Measurements from ENCODE around the gene PLCB4.

Gene PLCB4

DNA sequence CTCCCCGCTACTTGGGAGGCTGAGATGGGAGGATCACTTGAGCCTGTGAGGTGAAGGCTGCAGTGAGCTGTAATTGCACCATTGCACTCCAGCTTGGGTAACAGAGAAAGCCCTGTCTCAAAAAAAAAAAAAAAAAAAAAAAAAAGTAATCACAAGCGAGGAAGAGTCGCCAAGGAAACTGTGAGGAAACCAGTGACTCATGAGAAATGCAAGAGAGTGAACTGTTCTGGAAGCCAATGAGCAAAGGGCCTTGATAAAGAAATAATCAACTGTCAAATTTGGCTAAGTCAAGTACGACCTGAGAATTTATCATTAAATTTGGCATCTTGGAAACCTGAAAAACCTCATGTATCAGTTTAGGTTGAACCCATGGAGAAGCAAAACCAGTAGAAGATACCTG, 429.4 kb downstream of the PLCB4 start:
- Histone ChIP-seq H3K4me3 (no peak overlapping the region), H3K27me3 (peaks cover 0 to 3% (median 0%) of the 10 kb centered on the region in 11 experiments; a peak in 1 of 22 replicates), H3K4me2 (peak overlapping the region in 2 of 11 experiments; percentile 69 to 81; a peak in 3 of 22 replicates), H3K9me3 (replicated peaks in 1 of 11) (peaks cover 0 to 20% (median 0%) of the 10 kb centered on the region in 11 experiments; a peak in 3 of 22 replicates), H3K4me1 (peaks cover 9 to 35% (median 17%) of the 10 kb centered on the region in 10 experiments; a peak in 18 of 20 replicates), H3K9ac (no peak overlapping the region), H3K36me3 (no peaks in the 10 kb centered on the region), H4K20me1 (no peaks in the 10 kb centered on the region), H3K27ac (no peak overlapping the region)
- TF ChIP-seq Cebpa-rat (IDR thresholded peaks at IDR 0.05), result no peak

DNA sequence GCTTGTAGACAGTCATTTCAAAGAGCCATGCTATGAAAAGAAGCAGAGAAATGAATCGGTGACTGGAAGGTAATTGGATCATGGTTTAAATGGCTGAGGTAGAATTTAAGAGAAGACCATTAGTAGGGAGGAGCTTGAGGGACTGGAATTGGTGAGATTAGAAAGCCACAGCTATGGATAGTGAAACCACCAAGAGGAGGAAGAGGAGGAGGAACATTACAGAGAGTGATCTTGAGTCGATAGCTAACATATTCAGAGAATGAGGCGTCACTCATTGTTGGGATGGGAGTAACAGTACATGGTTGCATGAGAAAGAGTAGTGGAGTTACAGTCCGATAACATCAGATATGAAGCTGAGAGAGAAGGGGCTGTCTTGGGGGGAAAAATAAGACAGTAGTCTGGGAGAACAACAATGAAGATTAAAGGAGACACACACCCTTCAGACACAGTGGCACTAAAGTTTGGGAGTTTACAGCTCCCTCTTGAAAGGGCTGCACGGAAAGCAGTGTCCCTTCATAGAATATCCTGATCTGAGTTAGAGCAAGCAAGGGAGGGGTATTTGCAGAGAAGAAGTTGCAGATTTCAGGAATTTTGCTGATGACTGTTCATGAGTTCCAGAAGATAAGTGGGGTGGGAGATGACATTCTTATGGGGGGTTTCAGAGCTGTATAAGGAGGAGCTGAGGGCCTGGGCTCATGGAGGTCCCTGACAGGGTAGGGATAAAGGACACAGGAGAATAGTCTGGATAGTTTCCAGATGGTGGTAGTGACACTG, 430.4 kb downstream of the PLCB4 start:
- H3K4me2 ChIP-seq, result peak overlapping the region; percentile 6 to 81 (median 50); a peak in 18 of 22 replicates

DNA sequence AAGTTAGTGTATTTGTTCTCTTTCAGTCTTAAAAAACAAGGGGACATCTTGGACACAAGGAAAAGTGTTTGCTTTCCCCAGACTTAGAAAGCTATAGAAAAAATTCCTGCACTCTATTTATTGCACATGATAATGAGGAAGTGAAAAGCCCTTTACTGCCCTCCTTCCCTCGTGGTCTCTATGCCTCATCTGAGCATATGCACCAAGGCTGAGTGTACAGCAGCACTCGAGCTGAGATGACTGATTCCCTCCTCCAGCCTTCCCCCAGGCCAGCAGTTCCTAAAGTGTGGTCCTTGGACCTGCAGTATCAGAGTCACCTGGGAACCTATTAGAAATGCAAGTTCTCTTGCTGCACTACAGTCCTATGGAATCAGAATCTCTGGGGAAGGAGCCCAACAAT, 431.2 kb downstream of the PLCB4 start:
- peaks cover 0 to 16% (median 0%) of the 10 kb centered on the region in 11 experiments; a peak in 3 of 22 replicates for H3K9me3 ChIP-seq (replicated peaks in 1 of 11)
- H4K20me1 ChIP-seq, result no peaks in the 10 kb centered on the region
- H3K27me3 ChIP-seq, result peaks cover 0 to 6% (median 4%) of the 10 kb centered on the region in 11 experiments; a peak in 16 of 22 replicates
- no peaks in the 10 kb centered on the region for H3K36me3 ChIP-seq
- H3K27ac ChIP-seq, result no peak overlapping the region
- H3K9ac ChIP-seq, result no peak overlapping the region
- peaks cover 10 to 45% (median 24%) of the 10 kb centered on the region in 10 experiments; a peak in 18 of 20 replicates for H3K4me1 ChIP-seq
- H3K4me3 ChIP-seq, result no peak overlapping the region
- H3K4me2 ChIP-seq, result peak overlapping the region; percentile 18 to 81 (median 50); a peak in 19 of 22 replicates
- TF ChIP-seq Cebpa-rat (IDR thresholded peaks at IDR 0.05), result no peak

More for the DNA sequence above, 430.4 kb downstream of the PLCB4 start:
- no peak for TF ChIP-seq Cebpa-rat (IDR thresholded peaks at IDR 0.05)
- Histone ChIP-seq H3K4me1 (peaks cover 10 to 45% (median 23%) of the 10 kb centered on the region in 10 experiments; a peak in 18 of 20 replicates), H3K9ac (no peak overlapping the region), H4K20me1 (no peaks in the 10 kb centered on the region), H3K36me3 (no peaks in the 10 kb centered on the region), H3K4me3 (no peak overlapping the region), H3K9me3 (replicated peaks in 1 of 11) (peaks cover 0 to 20% (median 0%) of the 10 kb centered on the region in 11 experiments; a peak in 3 of 22 replicates), H3K27ac (no peak overlapping the region; a peak in 1 of 22 replicates), H3K27me3 (peaks cover 0 to 3% (median 0%) of the 10 kb centered on the region in 11 experiments; a peak in 1 of 22 replicates)

DNA sequence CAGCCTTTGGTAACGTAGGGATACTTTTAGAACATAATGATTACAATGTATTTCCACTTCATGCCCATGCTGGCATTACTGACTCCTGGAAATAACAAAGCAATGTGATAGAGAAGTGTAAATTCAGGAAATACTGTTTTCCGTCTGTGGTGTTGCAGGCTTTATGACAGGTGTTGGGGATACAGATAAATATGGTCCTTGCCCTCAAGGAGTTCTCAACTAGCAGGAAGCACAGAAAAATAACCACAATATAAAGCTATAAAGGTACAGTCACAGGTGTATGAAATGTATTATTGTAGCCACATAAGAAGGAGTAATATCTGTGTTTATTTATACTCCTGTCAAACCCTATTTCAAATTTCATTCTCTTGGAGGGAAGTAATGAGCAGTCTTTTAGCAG, 432.6 kb downstream of the PLCB4 start:
- no peaks in the 10 kb centered on the region for H3K36me3 ChIP-seq
- peaks cover 12 to 45% (median 26%) of the 10 kb centered on the region in 10 experiments; a peak in 18 of 20 replicates for H3K4me1 ChIP-seq
- H3K4me2 ChIP-seq, result no peak overlapping the region; a peak in 1 of 22 replicates
- H3K9ac ChIP-seq, result no peak overlapping the region
- no peak overlapping the region for H3K4me3 ChIP-seq
- H3K27me3 ChIP-seq, result peaks cover 13 to 19% (median 18%) of the 10 kb centered on the region in 11 experiments
- no peak overlapping the region for H3K27ac ChIP-seq
- no peak for TF ChIP-seq Cebpa-rat (IDR thresholded peaks at IDR 0.05)
- no peaks in the 10 kb centered on the region for H4K20me1 ChIP-seq
- H3K9me3 ChIP-seq (replicated peaks in 1 of 11), result peaks cover 6 to 18% (median 11%) of the 10 kb centered on the region in 11 experiments; a peak in 17 of 22 replicates

DNA sequence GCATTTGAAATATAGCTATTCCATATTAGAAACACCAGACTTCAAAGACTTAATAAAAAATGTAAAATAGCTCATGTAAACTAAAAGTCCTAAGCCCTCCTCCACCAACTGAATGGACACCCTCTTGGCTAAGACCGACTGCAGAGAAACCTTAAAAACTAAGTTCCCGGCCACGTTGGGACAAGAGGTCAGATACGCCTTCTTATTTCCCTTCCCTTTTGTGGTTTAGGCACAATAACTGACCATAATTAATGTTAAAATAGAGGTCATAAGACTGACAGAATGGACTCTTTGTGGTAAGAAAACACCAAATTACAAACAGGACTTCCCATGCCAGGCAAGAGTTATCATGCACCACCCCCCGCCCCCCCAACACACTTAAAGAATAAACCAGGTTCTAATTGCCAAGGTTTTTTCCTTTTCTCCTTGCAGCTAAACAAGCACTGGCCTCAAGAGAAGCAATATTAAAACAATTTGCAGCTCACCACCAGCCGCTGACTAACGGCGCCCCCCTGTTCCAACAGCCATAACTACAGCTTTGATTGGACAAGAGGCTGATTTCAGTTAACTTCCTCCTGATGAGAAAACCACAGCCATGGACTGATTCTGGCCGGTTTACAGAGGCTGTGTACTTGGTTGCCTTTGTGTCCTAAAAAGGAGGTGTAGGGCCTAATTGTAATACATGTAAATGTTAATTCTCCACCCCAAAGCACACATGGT, 434.8 kb downstream of the PLCB4 start:
- no peak for TF ChIP-seq Cebpa-rat (IDR thresholded peaks at IDR 0.05)
- H3K27ac ChIP-seq, result no peak overlapping the region
- no peaks in the 10 kb centered on the region for H4K20me1 ChIP-seq
- peaks cover 26 to 34% (median 33%) of the 10 kb centered on the region in 11 experiments for H3K9me3 ChIP-seq (replicated peaks in 1 of 11)
- H3K27me3 ChIP-seq, result peaks cover 35 to 41% (median 40%) of the 10 kb centered on the region in 11 experiments
- no peak overlapping the region for H3K9ac ChIP-seq
- no peak overlapping the region for H3K4me3 ChIP-seq
- no peaks in the 10 kb centered on the region for H3K36me3 ChIP-seq
- H3K4me2 ChIP-seq, result peak overlapping the region in 8 of 11 experiments; percentile 2 to 72 (median 30); a peak in 12 of 22 replicates
- H3K4me1 ChIP-seq, result peaks cover 22 to 43% (median 33%) of the 10 kb centered on the region in 10 experiments

DNA sequence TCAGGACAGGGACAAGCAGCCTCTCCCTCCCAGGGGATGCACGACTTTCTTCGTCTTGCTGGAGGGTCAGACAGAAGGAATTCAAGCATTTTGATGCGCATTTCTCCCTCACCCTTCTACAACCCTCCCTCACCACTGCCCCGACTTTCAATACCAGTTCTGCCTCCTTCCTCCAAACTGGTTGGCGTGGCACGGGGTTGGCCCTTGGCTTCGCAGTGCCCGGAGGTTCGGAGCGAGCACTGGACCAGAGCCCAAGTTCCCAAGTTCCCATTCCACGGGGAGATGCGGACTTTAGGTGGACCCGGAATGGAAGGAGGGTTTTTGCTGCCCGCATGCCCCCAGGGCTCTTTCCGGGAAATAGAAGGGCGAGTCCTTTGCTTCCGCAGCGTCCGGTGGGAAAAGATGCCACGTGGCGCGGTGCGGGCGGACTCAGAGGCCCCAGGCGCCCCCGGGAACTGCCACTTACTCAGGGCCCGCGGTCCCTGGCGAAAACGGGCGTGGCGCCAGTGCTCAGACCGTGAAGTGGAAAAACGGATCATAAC, 437.5 kb downstream of the PLCB4 start:
- Histone ChIP-seq H3K9me3 (replicated peaks in 1 of 11) (peaks cover 32 to 49% (median 44%) of the 10 kb centered on the region in 11 experiments), H3K4me2 (peak overlapping the region; percentile 40 to 78 (median 59); a peak in 21 of 22 replicates), H4K20me1 (no peaks in the 10 kb centered on the region), H3K4me3 (peak overlapping the region; percentile 7 to 49 (median 26); a peak in 13 of 20 replicates), H3K27ac (no peak overlapping the region), H3K27me3 (peaks cover 58 to 68% (median 66%) of the 10 kb centered on the region in 11 experiments), H3K4me1 (peaks cover 17 to 34% (median 28%) of the 10 kb centered on the region in 10 experiments; a peak in 19 of 20 replicates), H3K36me3 (no peaks in the 10 kb centered on the region), H3K9ac (no peak overlapping the region)
- TF ChIP-seq Cebpa-rat (IDR thresholded peaks at IDR 0.05), result no peak

DNA sequence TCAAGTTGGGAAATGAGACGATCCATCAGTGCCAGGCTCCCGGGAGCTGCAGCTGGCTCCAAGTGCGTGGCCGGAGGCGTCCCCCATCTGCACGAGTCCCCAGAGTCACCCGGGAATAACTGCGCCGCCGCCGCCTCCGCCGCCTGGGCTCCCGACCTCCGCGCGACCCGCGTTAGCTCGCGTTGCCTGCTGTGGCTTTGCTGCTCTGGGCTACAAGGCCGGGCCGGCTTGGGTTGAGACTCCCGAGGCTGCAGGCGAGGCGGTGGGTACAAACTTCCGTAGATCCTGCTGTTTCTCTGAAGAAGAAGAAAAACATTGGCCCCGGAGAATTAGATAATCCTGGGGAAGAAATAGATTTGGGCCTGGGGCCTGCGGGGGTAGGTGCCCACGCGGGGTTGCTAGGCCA, 438.1 kb downstream of the PLCB4 start:
- Histone ChIP-seq H3K4me3 (peak overlapping the region; percentile 7 to 49 (median 26); a peak in 14 of 20 replicates), H3K27me3 (peaks cover 63 to 74% (median 72%) of the 10 kb centered on the region in 11 experiments), H4K20me1 (no peaks in the 10 kb centered on the region)

DNA sequence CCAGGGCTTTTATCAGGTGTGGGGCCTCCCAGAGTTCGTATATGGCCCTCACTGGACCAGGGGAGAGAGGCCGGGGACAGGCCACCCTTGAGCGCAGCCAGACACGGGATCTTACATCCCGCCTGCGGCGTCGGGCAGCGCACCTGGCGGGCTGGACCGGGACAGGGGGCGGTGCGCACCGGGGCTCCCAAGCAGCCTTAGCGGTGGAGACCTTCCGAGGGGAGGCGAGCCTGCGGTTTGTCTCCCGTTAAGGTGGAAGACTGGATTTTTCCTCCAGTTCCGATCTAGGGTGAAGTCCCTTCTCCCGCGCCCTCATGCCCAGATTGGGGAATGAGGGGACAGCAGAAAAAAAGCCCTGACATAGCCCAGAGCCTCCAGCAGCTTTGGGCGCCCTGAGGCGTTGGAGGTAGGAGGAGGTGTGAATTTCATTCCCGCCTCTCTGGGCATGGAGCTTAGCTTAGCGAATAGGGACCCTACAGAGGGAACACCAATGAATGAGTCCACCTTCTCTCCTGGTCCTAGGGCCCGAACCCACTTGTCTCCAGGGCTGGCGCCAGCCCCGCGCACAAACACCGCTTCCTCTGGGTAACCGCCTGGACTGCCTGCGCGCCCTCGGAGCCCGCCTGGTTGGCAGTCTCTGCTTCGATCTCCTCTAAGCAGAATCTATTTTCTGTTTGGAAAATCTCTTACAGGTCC, 438.8 kb downstream of the PLCB4 start:
- peaks cover 71 to 81% (median 79%) of the 10 kb centered on the region in 11 experiments for H3K27me3 ChIP-seq
- no peaks in the 10 kb centered on the region for H4K20me1 ChIP-seq
- H3K4me3 ChIP-seq, result peak overlapping the region in 4 of 10 experiments; percentile 20 to 46 (median 22); a peak in 3 of 20 replicates
- peak overlapping the region in 6 of 11 experiments; percentile 50 to 60 (median 58); a peak in 11 of 22 replicates for H3K4me2 ChIP-seq
- peaks cover 17 to 38% (median 31%) of the 10 kb centered on the region in 10 experiments; a peak in 19 of 20 replicates for H3K4me1 ChIP-seq
- no peak for TF ChIP-seq Cebpa-rat (IDR thresholded peaks at IDR 0.05)
- H3K27ac ChIP-seq, result no peak overlapping the region
- H3K36me3 ChIP-seq, result no peaks in the 10 kb centered on the region
- no peak overlapping the region for H3K9ac ChIP-seq
- H3K9me3 ChIP-seq (replicated peaks in 1 of 11), result peaks cover 32 to 49% (median 44%) of the 10 kb centered on the region in 11 experiments

More for the DNA sequence above, 438.1 kb downstream of the PLCB4 start:
- Histone ChIP-seq H3K36me3 (no peaks in the 10 kb centered on the region), H3K4me1 (peaks cover 17 to 38% (median 31%) of the 10 kb centered on the region in 10 experiments; a peak in 19 of 20 replicates), H3K27ac (no peak overlapping the region), H3K9me3 (replicated peaks in 1 of 11) (peaks cover 32 to 49% (median 44%) of the 10 kb centered on the region in 11 experiments), H3K4me2 (peak overlapping the region; percentile 40 to 78 (median 59)), H3K9ac (0 out of 22 replicates have a peak overlapping the region, but pooled peaks of 1 of the 11 experiments have one; percentile 8)
- no peak for TF ChIP-seq Cebpa-rat (IDR thresholded peaks at IDR 0.05)

All from BLaER1 treated with 17β-estradiol and CSF1 and Interleukin-3, amounts not matched to agents 10 nM and 100 nM (cell line).